Activated CD8-positive, alpha-beta memory T cell treated with anti-CD3 and anti-CD28 coated beads for 36 hours (primary cell): ENCODE measurements around the gene KLK6. TPM values are rescaled to one million over a fixed set of nuclear protein-coding genes. Genes with fewer than 3 reads are reported as not detected.

ENCODE experiments used
- CTCF ChIA-PET: fragments of 350-600 bp; sonication (Branson Sonifier 250); formaldehyde crosslinking; loops from one replicate; lab custom pipeline; 2021; ENCODE audit warnings: antibody characterized with exemption; lab: Charles Lee
- POLR2A ChIA-PET: fragments of 350-600 bp; sonication (Branson Sonifier 250); formaldehyde crosslinking; loops from one replicate; lab custom pipeline; 2021; ENCODE audit warnings: antibody characterized with exemption; lab: Charles Lee
- total RNA-seq, 2 experiments: library from RNA; stranded (reverse); gene quantifications; one replicate each; pipeline ENCODE4 v1.2.3, GENCODE V29; 2021

KLK6 gene
- total RNA-seq, 2 experiments from 2014 or later = not detected

DNA sequence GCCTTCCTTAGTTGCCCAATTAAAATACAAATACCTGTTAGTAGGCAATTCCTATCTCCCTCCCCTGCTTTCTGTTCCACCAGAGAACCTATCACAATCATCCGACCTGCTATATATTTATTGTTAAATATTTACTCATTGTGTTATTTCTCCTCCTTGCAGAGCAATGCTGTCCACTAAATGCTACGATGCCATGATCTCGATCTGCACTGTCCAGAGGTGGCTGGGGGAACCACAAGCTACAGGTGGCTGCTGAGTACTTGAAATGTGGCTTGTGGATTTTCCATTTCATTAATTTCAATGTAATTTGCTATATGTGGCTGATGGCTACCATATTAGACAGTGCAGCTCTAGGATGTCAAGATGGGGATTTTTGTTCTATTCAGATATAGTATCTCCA lies 5.1 kb downstream of the KLK6 start:
- ChIA-PET POLR2A (no interaction called here), CTCF (no interaction called here)

DNA sequence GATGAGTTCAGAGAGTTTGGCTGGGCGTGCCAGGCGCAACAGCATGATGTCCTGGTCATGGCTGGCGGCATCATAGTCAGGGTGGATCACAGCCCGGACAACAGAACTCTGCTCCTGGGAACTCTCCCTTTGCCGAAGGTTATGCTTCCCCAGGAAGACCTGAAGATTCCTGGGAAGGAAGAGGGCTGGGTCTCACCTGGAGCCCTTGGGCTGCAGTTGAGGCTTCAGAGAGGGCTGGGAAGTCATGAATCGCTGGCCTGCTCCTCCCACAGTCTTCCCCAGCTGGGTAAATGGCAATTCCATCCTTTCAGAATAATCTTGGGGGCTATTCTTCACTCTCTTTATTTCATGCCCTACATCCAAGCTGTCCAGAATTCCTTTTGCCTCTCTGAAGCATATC lies 6.0 kb downstream of the KLK6 start:
- ChIA-PET POLR2A (no interaction called here), CTCF (no interaction called here)

DNA sequence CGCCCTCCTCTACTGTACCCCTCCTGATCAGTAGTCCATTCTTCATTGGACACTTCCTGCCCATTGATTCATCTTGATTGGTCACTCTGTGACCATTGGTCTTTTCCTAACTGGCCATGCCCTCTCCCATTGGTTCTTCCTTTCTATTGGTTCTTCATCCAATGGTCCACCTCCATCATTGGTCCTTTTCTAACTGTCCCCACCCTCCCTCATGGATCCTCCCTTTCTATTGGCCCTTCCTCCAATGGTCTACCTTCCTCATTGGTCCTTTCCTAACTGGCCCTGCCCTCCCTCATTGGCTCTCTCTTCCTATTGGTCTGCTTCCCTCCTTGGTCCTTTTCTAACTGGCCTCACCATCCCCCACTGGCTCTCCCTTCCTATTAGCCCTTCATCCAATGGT lies 7.1 kb downstream of the KLK6 start:
- ChIA-PET POLR2A (no interaction called here), CTCF (no interaction called here)

DNA sequence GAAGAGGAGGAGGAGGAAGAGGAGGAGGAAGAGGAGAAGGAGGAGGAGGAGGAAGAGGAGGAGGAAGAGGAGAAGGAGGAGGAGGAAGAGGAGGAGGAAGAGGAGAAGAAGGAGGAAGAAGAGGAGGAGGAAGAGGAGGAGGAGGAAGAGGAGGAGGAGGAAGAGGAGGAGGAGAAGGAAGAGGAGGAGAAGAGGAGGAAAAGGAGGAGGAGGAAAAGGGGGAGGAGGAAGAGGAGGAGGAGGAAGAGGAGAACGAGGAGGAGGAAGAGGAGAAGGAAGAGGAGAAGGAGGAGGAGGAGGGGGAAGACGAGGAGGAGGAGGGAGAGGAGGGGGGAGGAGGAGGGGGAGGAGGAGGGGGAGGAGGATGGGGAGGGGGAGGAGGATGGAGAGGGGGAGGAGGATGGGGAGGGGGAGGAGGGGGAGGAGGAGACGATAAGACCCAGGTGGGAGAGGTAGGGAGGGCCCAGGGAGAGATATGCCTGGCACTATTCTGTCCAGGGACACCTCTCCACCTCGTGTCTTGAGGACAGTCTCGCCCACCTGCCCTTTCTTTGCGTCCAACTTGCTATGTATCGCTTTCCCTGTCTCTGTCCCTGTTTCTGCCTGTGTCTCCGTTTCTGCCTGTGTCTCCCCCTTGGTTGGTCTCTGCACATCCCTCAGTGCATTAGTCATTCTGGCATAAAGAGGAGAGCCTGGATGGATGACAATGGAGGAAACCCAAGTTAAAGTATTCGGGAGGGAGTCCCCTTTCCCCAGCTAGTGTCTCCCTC lies 9.5 kb downstream of the KLK6 start:
- ChIA-PET POLR2A (no interaction called here), CTCF (no interaction called here)

DNA sequence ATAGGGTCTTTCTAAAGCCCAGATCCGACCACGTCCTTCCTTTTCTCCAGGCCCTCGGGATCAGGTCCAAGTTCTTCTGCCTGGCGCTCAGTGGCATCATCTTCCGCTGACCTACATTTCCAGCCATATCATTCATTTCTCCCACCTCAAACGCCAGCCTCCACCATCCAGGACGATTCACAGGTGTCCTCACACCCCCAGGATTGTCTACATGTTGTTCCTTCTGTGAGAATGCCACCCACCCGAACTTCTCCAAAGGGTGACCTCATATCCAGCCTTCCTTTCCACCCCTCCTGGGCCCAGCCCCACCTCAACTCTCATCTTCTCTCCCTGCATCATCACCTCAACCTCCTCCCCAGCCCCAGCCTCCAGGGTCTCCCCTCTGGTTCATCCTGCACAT lies 11.8 kb downstream of the KLK6 start:
- ChIA-PET POLR2A (no interaction called here), CTCF (no interaction called here)

DNA sequence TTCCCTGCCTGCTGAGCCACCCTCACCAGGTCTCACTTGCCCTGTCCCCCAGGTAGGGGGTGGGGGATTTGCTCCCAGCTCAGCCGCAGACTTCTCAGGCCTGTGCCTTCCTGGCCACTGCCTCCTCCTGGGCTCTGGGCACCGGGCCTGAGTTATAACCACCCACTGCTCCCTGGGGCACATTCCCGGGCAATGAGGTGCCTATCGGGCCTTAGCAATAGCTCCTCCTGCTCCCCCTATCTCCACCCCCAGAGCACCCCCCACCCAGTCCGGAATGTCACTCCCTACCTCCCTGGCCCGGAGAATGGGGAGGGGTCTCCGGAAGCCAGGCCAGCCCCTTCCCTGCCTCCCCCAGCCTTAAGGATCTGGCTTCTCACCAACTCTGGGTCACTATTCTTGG lies 16.5 kb downstream of the KLK6 start, which contains the start of gene KLK5:
KLK5 (minus strand) TSS at position 129 of the 400 bp plus-strand sequence. CDS start 381 bp downstream, outside the sequence.
- ChIA-PET POLR2A (no interaction called here), CTCF (no interaction called here)

DNA sequence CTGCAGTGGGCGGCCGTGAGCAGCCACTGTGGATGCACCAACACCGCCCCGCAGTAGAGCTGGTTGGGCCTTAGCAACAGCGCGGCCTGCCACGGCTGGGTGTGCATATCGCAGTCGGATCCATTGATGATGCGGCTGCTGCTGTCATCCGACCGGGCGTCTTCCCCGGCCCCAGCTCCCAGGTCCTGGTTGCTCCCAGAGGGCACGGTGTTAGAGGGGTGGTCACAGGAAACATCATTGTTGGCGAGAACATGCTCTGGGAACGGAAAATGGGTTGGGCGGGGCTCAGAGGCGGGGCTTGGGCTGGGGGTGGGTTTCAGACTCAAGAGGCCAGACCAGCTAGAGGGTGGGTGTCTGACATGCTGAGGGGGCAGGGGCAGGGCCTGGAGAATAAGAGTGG lies 19.5 kb downstream of the KLK6 start:
- ChIA-PET POLR2A (no interaction called here), CTCF (no interaction called here)

DNA sequence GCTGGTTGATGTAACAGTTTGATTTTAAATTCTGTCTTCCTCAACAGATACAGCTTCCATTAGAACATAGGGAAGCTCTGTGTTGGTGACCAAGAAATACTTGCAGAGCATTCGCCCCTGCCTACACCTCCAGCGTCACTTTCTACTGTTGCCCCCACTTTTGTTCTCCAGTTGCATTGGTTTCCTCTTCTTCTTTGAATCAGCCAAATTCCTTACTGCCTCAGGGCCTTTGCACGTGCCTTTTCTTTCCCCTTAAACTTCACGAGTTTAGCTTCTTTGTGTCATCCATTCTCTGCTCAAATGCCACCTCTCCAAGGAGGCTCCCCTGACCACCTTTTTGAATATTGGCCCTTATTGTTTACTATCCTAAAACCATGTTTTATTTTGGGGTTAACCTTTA lies 22.3 kb downstream of the KLK6 start:
- ChIA-PET POLR2A (no interaction called here), CTCF (no interaction called here)

DNA sequence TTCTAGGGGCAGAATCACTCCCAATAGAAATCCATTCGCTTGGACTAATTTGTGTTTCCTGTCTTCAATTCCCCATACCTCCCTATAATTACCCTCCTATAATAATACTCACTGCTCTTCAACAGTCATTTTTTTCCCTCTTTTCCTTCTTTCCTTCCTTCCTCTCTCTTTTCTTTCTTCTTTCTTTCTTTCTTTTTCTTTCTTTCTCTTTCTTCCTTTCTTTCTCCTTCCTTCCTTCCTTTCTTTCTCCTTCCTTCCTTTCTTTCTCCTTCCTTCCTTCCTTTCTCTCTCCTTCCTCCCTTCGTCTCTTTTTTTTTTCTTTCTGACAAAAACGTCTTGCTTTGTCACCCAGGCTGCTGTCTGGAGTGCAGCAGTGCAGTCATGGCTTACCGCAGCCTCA lies 24.6 kb downstream of the KLK6 start:
- POLR2A ChIA-PET = no interaction called here
- CTCF ChIA-PET = no interaction called here

DNA sequence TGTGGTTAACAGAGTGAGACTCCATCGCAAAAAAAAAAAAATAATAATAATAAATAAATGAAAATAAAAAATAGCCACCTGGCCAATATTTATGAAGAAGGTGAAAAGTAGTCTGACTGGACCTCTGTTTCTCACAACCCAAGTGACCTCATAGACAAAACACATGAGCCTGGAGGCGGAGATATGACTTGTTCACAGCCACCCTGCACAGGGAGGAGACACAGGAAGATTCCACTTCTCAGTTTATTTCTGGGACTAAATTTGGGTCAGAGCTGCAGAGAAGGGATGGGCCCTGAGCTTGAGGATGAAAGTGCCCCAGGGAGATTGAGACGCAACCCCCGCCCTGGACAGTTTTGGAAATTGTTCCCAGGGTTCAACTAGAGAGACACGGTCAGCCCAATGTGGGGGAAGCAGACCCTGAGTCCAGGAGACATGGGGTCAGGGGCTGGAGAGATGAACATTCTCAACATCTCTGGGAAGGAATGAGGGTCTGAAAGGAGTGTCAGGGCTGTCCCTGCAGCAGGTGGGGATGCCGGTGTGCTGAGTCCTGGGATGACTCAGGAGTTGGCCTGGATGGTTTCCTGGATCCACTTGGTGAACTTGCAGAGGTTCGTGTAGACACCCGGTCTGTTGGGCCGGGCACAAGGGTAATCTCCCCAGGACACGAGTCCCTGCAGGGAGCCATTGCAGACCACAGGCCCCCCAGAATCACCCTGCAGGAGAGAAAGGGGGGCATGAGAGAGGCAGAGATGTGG lies 26.1 kb downstream of the KLK6 start:
- ChIA-PET CTCF (no interaction called here), POLR2A (no interaction called here)

DNA sequence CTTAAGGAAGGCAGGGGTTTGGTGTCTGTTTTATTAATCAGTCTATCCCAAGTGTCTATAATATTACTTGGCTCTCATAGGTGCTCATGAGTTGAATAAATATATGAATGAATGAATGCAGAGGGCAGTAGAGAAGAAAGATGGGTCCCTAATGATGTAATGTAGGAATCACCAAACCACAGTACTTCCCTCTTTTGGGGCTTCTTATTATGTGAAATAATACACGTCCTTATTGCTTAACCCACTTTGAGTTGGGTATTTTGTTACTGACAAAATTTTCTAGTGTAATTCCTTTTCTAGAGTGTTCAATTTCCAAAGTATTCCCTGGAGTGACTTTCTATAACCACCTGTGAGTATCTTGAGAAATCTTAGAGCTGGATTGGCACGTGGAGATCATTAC lies 29.8 kb downstream of the KLK6 start:
- CTCF ChIA-PET = interaction anchor here (1.4 kb wide), 1 partner anchor 18 kb away, joined by 5 read pairs; no protein-coding TSS in a partner anchor
- POLR2A ChIA-PET = no interaction called here

DNA sequence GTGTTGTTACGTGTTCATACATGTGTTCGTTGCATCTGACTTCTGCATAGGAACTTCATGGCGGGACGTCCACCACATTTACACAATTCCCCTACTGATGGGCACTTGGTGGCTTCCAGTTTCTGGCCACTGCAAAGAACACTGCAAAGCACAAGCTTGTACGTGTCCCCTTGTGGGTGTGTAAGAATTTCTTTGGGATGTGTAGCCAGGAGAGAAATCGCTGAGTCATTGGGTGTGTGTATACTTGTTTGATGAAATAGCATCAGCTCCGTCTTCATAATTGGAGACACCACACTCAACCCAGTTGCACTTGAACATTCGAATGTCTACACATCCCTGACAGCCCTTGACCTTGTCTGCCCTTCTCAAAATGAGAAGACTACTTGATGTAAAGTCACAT lies 35.8 kb downstream of the KLK6 start:
- POLR2A ChIA-PET = no interaction called here
- CTCF ChIA-PET = no interaction called here

DNA sequence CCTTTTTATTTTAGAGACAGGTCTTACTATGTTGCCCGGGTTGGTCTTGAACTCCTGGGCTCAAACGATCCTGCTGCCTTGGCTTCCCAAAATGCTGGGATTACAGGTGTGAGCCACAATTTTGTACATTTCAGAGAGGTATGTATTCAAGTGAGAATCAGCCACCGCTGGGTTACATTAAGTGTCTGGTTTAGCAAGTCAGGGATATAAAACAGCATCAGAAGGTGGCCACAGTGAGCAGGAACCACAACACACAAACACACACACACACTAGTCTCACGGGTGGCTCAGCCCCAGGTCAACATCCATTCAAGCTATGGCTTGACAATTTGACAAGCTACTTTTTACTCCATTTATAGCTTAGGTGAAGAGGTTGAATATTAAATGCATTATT lies 36.7 kb downstream of the KLK6 start:
- CTCF ChIA-PET = no interaction called here
- POLR2A ChIA-PET = no interaction called here

DNA sequence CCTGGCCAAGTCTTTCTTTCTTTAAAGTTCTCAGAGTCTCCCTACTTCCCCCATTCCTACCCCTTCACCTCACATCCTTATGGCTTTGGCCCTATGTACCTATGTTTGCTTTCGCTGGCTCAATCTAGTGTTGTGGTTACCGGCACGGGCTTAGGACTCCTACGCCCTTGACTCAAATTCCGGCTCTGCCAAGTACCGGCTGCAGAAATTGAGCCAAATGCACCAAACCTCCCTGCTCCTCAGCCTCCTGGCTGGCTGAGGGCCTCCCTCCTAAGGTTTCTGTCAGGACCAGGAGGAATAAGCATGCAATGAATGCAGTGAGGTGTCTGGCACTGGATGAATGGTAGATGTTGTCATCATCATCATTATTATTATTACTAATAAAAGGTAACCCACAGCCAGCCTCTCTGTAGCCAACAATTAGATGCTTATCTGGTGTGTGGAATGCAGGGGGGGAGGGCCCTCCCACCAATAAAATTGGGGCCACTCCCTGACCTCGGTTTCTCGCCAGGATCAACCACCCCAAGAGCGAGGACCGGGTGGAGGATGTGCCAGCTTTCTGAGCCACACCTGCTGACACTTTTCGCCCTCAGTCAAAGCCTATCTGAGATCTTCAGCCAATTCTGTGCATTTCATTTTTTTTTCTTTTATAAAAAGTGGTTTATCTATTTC lies 37.2 kb downstream of the KLK6 start:
- ChIA-PET POLR2A (no interaction called here), CTCF (interaction anchor here (0.7 kb wide), 2 partner anchors 141 to 153 kb away, joined by 3 read pairs; no protein-coding TSS in a partner anchor)

DNA sequence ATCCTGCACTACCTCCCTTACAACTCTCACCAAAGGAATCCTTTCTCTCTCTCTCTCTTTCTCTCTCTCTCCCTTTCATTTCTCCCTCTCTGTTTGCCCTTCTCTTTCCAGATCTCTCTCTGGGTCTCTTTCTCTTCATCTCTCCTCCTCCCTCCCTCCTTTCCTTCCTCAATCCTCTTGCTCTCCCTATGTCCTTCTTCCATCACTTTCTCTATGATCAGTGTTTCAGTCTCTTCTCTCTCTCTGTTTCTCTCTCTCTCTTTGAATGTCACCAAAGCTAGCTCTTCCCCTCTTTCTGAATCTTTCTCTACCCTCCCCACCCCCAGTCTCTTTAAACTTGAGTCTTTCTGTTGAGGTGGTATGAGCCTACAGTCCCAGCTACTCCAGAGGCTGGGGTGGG lies 38.4 kb downstream of the KLK6 start:
- ChIA-PET CTCF (interaction anchor here (0.7 to 1.0 kb wide), 2 partner anchors 9 to 154 kb away, joined by 3 read pairs; no protein-coding TSS in a partner anchor), POLR2A (no interaction called here)

DNA sequence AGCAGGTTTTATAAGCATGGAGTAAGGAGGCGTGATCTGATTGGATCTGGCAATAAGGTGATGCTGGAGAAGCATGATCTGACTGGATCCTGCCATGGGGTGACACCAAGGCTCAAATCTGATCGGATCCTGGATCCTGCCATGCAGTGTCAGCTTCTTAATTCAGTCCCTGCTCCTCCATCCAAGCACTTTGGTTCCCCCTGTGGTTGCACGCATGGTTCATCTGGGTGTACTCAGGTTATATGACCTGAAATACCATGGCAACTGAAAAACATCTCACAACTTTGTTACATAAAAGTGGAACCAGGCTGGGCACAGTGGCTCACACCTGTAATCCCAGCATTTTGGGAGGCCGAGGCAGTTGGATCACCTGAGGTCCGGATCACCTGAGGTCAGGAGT lies 40.6 kb downstream of the KLK6 start:
- POLR2A ChIA-PET = no interaction called here
- CTCF ChIA-PET = no interaction called here

DNA sequence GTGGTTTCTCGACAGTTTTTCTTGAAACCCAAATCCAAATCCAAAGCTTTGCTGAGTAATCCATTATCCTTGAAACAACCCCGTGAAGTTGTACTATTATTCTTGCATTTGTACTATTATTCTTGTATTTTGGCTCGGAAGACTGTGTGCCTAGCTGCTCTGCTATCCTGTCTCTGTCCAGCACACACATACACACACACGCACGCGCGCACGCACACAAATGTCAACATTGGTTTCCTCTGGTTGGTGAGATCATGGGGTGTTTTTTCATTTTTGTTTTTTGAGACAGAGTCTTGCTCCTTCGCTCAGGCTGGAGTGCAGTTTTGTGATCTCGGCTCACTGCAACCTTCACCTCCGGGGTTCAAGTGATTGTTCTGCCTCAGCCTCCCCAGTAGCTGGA lies 43.2 kb downstream of the KLK6 start:
- CTCF ChIA-PET = interaction anchor here (1.1 kb wide), 1 partner anchor 90 kb away, joined by 3 read pairs; no protein-coding TSS in a partner anchor
- POLR2A ChIA-PET = no interaction called here

DNA sequence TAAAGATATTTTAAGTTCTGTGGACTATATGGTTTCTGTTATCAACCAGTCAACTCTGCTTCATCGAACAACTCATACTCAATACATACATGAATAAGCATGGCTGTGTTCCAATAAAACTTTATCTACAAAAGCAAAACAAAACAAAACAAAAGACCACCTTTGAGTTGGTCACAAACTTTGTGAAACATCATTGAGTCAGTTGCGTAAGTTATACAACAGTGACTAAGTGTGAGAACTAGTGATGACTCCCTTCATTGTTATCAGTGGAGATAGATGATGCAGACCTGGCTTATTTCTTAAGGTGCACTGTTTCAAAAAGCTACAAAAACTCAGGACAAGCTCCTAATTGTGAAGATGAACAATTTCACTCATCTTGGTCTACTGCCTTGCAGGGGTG lies 43.7 kb downstream of the KLK6 start:
- CTCF ChIA-PET = interaction anchor here (1.1 kb wide), 1 partner anchor 90 kb away, joined by 3 read pairs; no protein-coding TSS in a partner anchor
- POLR2A ChIA-PET = no interaction called here

DNA sequence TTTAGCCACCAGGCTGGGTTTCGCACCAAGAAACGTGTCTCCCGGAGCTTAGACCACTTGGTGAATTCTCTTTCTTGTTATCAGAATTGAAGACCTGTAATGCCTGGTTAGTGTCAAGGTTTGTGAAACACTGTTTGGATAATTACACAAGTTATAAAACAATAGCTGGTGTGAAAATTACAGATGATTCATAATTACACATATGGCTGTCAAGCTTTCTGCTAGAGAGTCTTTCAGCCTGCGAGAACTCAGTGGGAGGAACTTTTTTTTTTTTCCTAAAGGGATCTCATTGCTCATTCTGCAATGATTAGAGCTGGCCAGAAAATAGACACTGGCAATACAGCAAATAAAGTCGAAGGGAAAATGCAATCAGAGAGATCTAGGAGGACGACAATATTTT lies 44.8 kb downstream of the KLK6 start:
- POLR2A ChIA-PET = no interaction called here
- CTCF ChIA-PET = interaction anchor here (0.6 kb wide), 1 partner anchor 317 kb away, joined by 3 read pairs; no protein-coding TSS in a partner anchor

DNA sequence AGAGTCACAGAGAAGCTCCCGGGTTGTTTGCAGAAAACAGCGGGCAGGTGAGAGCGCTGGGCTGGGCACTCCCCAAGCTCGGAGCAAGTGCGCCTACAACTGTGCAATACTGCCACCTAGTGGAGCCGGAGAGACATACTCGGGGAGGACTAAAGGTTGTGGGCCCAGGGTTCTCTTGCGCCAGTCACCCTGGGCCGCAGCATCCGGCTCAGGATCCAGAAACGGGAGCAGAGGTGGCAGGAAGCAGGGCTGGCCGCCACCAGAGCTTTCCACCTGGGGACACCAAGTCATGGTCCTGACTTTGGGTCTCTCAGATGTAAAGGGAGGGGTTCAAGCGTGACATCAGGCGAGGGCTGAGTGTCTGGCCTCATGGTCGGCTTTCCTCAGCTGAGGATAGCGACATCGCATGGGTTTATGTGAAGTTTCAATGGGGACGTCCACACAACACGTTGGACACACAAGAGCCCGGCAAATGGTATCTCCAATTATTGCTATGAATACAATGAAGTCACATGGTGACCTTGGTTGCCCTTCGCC lies 47.0 kb downstream of the KLK6 start:
- CTCF ChIA-PET = interaction anchor here (0.6 to 2.1 kb wide), 22 partner anchors 8 to 555 kb away, joined by 3 to 12 read pairs (median 3); partner anchors contain the start of gene POLD1
- POLR2A ChIA-PET = interaction anchor here (0.6 kb wide), 1 partner anchor 127 kb away, joined by 3 read pairs; no protein-coding TSS in a partner anchor
